ENCODE data around the gene TSPEAR. TPM values are rescaled to one million over a fixed set of nuclear protein-coding genes. Genes with fewer than 3 reads are reported as not detected.
"Not testable (repeated sequence)": the region's sequence is repeated elsewhere in the genome, so short reads cannot be mapped to it uniquely, and the experiment has no call there.

The TSPEAR gene
- total and polyA plus RNA-seq, 7 donors: not detected

DNA sequence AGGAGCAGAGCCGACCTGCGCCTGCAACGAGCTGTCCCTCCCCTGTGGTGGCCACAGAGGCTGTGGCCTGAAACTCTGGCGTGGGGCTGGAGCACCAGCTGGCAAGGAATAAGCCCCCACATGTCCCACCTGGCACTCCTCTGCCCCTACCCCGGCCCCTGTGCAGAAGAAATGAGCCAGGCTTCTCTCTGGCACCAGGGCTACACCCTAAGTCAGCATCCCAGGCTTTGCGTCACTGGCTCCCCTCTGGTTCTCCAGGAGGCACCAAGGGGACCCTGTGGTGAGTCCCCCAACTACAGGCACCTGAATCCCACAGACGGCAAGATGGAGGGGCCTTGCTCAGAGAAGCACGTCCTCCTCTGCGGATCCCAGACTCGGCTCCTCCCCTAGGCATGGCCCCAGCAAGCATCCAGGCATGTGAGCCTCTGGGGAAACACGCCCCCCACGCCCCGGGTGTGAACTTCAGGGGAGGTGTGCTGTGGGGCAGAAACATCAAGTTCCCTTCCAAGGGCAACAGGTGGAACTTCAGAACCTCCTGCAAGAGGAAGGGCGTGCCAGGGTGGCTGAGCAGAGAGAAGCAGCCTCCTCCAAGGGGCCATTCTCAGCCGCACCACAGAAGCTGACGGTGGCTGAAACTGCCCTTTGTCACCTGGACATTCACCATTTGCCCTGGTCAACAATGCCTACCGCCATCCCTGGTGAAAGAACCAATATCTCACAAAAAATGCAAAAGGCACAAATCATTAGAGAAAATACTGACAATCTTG is 108.1 kb downstream of the TSPEAR start:
- no peaks in the 10 kb centered on the region for H3K4me1 ChIP-seq
- H3K36me3 ChIP-seq (ENCODE audit: insufficient read depth in 1 of 2, low read depth in 1 of 2): no peaks in the 10 kb centered on the region
- TF ChIP-seq, protein P1, sequence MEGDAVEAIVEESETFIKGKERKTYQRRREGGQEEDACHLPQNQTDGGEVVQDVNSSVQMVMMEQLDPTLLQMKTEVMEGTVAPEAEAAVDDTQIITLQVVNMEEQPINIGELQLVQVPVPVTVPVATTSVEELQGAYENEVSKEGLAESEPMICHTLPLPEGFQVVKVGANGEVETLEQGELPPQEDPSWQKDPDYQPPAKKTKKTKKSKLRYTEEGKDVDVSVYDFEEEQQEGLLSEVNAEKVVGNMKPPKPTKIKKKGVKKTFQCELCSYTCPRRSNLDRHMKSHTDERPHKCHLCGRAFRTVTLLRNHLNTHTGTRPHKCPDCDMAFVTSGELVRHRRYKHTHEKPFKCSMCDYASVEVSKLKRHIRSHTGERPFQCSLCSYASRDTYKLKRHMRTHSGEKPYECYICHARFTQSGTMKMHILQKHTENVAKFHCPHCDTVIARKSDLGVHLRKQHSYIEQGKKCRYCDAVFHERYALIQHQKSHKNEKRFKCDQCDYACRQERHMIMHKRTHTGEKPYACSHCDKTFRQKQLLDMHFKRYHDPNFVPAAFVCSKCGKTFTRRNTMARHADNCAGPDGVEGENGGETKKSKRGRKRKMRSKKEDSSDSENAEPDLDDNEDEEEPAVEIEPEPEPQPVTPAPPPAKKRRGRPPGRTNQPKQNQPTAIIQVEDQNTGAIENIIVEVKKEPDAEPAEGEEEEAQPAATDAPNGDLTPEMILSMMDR (IDR thresholded peaks at IDR 0.05): no peak
- WGBS, 3 donors: 43 to 56% (median 46%) methylated on average over 17 of the region's 17 CpGs
- intact Hi-C loops (cut with DNase I): no loop called here
- peaks cover 0 to 57% (median 10%) of the 10 kb centered on the region in 3 donors for H3K27me3 ChIP-seq (ENCODE audit: insufficient read depth in 3 of 3, low read length in 2 of 3)
- H3K4me3 ChIP-seq: no peak overlapping the region
- no peaks in the 10 kb centered on the region for H3K9me3 ChIP-seq
- ATAC-seq (no peak), DNase-seq (no peak)
- no peak overlapping the region for H3K27ac ChIP-seq

DNA sequence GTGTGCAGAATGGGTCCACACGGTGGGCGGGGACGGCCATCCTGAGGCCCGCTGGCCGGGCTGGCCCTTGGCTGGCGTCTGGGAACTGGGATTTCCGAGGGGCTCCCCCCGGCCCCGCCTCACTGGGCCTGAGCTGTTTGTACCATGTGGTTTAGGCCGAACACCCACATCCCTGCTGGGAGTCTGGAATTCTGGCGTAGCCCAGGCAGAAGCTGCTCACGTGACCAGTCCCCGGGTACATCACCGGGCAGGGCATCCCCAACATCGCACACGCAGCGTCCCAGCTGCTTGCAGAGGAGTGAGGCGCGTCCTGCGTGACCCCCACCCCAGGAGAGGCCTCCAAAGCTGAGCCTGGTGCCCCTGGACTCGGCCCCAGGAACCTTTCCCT is 108.9 kb downstream of the TSPEAR start:
- Histone ChIP-seq H3K36me3 (ENCODE audit: insufficient read depth in 1 of 2, low read depth in 1 of 2) (no peaks in the 10 kb centered on the region), H3K4me1 (no peaks in the 10 kb centered on the region), H3K27ac (no peak overlapping the region), H3K27me3 (ENCODE audit: insufficient read depth in 3 of 3, low read length in 2 of 3) (peaks cover 0 to 66% (median 10%) of the 10 kb centered on the region in 3 donors), H3K4me3 (no peak overlapping the region), H3K9me3 (no peaks in the 10 kb centered on the region)
- DNase-seq (no peak), ATAC-seq (no peak)
- TF ChIP-seq, protein P1 (IDR thresholded peaks at IDR 0.05): no peak
- intact Hi-C loops (cut with DNase I): no loop called here
- 41 to 52% (median 42%) methylated on average over 20 to 21 of the region's 21 CpGs for WGBS, 3 donors

- no peak overlapping the region for H3K27ac ChIP-seq
- no peaks in the 10 kb centered on the region for H3K4me1 ChIP-seq
- WGBS, 3 donors: 42 to 46% (median 44%) methylated on average over 23 of the region's 23 CpGs
- no peaks in the 10 kb centered on the region for H3K9me3 ChIP-seq
- DNase-seq (no peak), ATAC-seq (no peak)
- peaks cover 0 to 72% (median 10%) of the 10 kb centered on the region in 3 donors for H3K27me3 ChIP-seq (ENCODE audit: insufficient read depth in 3 of 3, low read length in 2 of 3)
- H3K36me3 ChIP-seq (ENCODE audit: insufficient read depth in 1 of 2, low read depth in 1 of 2): no peaks in the 10 kb centered on the region
- intact Hi-C loops (cut with DNase I): no loop called here
- TF ChIP-seq, protein P1 (IDR thresholded peaks at IDR 0.05): no peak
- no peak overlapping the region for H3K4me3 ChIP-seq
Measured at GRCh38 chr21:44601596-44602462, 109.5 kb downstream of the TSPEAR start.

DNA sequence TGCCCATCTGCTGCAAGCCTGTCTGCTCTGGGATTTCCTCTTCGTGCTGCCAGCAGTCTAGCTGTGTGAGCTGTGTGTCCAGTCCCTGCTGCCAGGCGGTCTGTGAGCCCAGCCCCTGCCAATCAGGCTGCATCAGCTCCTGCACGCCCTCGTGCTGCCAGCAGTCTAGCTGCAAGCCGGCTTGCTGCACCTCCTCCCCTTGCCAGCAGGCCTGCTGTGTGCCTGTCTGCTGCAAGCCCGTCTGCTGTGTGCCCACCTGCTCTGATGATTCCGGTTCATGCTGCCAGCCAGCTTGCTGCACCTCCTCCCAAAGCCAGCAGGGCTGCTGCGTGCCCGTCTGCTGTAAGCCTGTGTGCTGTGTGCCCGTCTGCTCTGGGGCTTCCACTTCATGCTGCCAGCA is 110.3 kb downstream of the TSPEAR start:
- DNase-seq; H3K27ac ChIP-seq; H3K36me3 ChIP-seq (ENCODE audit: insufficient read depth in 1 of 2, low read depth in 1 of 2); intact Hi-C loops (cut with DNase I); H3K9me3 ChIP-seq; H3K4me3 ChIP-seq; ATAC-seq; H3K4me1 ChIP-seq: not testable (repeated sequence)
- H3K27me3 ChIP-seq (ENCODE audit: insufficient read depth in 3 of 3, low read length in 2 of 3): peaks cover 0 to 78% (median 10%) of the 10 kb centered on the region in 3 donors
- 27 to 33% (median 29%) methylated on average over 9 to 10 of the region's 10 CpGs for WGBS, 3 donors

DNA sequence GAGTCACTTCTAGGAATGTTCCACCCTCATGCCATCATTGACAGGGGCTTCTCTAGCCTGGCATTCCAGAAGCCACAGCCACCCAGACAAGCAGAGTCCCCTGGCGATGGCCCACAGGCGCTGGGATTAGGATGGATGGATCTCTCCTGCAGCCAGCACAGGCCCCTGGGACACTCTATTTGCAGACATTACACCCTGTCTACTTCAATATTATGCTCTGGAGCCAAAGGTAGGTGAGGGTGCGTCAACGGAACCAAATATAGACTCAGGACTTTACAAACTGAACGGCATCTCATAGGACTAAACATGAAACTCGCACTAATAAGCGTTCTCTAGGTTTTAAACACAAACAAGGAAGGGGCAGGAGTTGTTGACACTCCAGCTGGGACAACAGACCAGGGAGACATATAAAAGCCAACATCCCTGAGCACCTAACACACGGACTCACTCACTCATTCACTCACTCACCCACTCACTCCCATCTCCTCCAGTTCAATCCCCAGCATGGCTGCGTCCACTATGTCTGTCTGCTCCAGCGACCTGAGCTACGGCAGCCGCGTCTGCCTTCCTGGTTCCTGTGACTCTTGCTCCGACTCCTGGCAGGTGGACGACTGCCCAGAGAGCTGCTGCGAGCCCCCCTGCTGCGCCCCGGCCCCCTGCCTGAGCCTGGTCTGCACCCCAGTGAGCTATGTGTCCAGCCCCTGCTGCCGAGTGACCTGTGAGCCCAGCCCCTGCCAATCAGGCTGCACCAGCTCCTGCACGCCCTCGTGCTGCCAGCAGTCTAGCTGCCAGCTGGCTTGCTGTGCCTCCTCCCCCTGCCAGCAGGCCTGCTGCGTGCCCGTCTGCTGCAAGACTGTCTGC is 111.0 kb downstream of the TSPEAR start, which contains the start of gene KRTAP10-7:
TSS of gene KRTAP10-7 (plus strand) at position 480 of the 861 bp plus-strand sequence. CDS start at position 505, 25 bp downstream.
- DNase-seq; H3K9me3 ChIP-seq; intact Hi-C loops (cut with DNase I); H3K27ac ChIP-seq; ATAC-seq; H3K4me1 ChIP-seq; H3K36me3 ChIP-seq (ENCODE audit: insufficient read depth in 1 of 2, low read depth in 1 of 2); H3K4me3 ChIP-seq: not testable (repeated sequence)
- WGBS, 3 donors: 53 to 60% (median 57%) methylated on average over 13 to 23 of the region's 23 CpGs
- peaks cover 0 to 81% (median 10%) of the 10 kb centered on the region in 3 donors for H3K27me3 ChIP-seq (ENCODE audit: insufficient read depth in 3 of 3, low read length in 2 of 3)

All from psoas muscle (tissue), 8 donors.